Lower leg skin (tissue), 4 donors: ENCODE results near the gene SCAMP5. TPM values are rescaled to one million over a fixed set of nuclear protein-coding genes. Genes with fewer than 3 reads are reported as not detected.

Source experiments
- DNase-seq, 2 donors: peaks; one replicate each; pipeline ENCODE4 v3.0.0-alpha.2; 2019; ENCODE audit warnings: low spot score in 2 of 2
- H3K4me3 ChIP-seq: fragments of 200-600 bp; sonication (generic); 2 replicates; pipeline ENCODE4 v1.5.1; 2017; ENCODE audit warnings: mild to moderate bottlenecking, low read depth; ENCODE audit not compliant: poor library complexity, severe bottlenecking
- POLR2A ChIP-seq, 2 donors: fragments of 450-650 bp; IDR thresholded peaks; one replicate each; pipeline ENCODE4 v1.6.1; 2016 to 2017; ENCODE audit warnings: antibody characterized with exemption in 2 of 2, mild to moderate bottlenecking in 1 of 2, moderate library complexity in 1 of 2
- WGBS, 2 donors: methylation state at CpG; one replicate each; pipeline ENCODE4 v1.1.5; 2018; 5-methylcytosine and 5-hydroxymethylcytosine counted together
- intact Hi-C: fragments of 100-400 bp; cut with DNase I; formaldehyde crosslinking; loops from one replicate; pipeline ENCODE4 v1.15.0; 2023; ENCODE audit warnings: low total_unique reads
- total RNA-seq, 4 donors: library from RNA; depleted of rRNA; stranded (reverse); fragments of >200 nt; gene quantifications; one replicate each; pipeline ENCODE4 v1.1.0, GENCODE V29; 2016
- TF ChIP-seq, protein P1 (sequence below), 3 donors: fragments of 450-650 bp; IDR thresholded peaks; one replicate each; pipeline ENCODE4 v1.5.1; 2016; ENCODE audit warnings: antibody characterized with exemption in 3 of 3, mild to moderate bottlenecking in 3 of 3, moderate library complexity in 2 of 3

Gene SCAMP5
- total RNA-seq, 4 donors from 2014 or later, result 0.46 to 5.4 (median 1.2) TPM

DNA sequence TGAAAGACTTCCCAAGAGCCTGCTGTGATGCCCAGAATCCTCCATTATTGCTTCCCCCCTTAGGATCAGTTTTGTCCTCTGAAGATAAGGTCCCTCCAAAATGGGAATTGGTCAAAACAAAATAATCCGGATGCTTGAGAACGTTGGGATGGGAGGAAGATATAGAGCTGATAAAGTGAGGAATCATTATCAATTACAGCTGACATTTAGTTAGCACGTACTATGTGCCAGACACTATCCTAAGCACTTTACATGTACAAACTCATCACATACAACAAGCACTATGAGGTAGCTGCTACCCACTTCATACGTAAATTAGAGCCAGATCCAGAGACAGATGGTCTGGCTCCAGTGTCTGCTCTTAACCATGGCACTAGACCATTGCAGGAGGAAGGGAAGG, 32.1 kb upstream of the SCAMP5 start:
- 86 to 87% methylated on average over 4 of the region's 4 CpGs for WGBS, 2 donors
- no peak for DNase-seq
- intact Hi-C loops, result no loop called here
- no peak overlapping the region for H3K4me3 ChIP-seq
- no peak for TF ChIP-seq POLR2A (IDR thresholded peaks at IDR 0.05)
- TF ChIP-seq, protein P1, sequence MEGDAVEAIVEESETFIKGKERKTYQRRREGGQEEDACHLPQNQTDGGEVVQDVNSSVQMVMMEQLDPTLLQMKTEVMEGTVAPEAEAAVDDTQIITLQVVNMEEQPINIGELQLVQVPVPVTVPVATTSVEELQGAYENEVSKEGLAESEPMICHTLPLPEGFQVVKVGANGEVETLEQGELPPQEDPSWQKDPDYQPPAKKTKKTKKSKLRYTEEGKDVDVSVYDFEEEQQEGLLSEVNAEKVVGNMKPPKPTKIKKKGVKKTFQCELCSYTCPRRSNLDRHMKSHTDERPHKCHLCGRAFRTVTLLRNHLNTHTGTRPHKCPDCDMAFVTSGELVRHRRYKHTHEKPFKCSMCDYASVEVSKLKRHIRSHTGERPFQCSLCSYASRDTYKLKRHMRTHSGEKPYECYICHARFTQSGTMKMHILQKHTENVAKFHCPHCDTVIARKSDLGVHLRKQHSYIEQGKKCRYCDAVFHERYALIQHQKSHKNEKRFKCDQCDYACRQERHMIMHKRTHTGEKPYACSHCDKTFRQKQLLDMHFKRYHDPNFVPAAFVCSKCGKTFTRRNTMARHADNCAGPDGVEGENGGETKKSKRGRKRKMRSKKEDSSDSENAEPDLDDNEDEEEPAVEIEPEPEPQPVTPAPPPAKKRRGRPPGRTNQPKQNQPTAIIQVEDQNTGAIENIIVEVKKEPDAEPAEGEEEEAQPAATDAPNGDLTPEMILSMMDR (IDR thresholded peaks at IDR 0.05), result no peak

DNA sequence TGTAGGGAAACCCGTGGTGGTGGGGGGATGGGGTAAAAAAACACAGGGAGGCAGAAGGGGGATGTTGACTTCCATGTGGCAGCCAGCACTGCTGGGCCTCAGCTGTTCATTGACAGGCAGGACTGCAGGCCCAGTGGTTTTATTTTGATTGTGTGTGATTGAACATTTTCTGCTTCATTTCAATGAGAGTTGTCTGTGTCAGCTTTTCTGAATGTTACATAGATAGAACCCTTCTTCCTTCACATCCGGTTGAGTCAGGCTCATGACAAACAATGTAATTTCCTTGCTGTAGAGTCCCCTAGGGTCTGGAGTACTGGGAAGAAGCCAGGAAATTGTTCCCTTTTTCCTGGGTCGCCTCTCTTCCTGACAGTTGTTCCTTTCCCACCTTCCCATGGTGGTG, 30.6 kb upstream of the SCAMP5 start:
- TF ChIP-seq POLR2A (IDR thresholded peaks at IDR 0.05), result no peak
- WGBS, 2 donors, result 12 to 19% methylated on average over 3 of the region's 3 CpGs
- DNase-seq, result no peak
- H3K4me3 ChIP-seq, result no peak overlapping the region
- intact Hi-C loops, result no loop called here

DNA sequence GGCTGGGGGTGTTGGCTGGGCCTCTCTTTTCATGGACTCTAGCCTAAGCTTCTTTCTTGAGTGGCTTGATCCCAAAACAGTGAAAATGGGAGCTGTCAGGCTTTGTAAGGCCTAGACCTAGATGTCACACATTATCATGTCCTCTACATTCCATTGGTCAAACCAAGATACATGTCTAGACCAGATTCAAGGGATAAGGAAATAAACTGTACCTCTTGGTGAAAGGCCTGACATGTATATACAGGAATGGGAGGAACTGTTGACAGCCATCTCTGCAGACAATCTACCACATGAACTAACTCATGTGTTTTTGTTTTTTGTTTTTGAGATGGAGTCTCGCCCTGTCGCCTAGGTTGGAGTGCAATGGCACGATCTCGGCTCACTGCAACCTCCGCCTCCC, 27.7 kb upstream of the SCAMP5 start:
- H3K4me3 ChIP-seq, result no peak overlapping the region
- WGBS, 2 donors, result 94% methylated on average over 5 of the region's 5 CpGs
- intact Hi-C loops, result no loop called here
- no peak for TF ChIP-seq POLR2A (IDR thresholded peaks at IDR 0.05)
- TF ChIP-seq, protein P1 (IDR thresholded peaks at IDR 0.05), result no peak
- no peak for DNase-seq

DNA sequence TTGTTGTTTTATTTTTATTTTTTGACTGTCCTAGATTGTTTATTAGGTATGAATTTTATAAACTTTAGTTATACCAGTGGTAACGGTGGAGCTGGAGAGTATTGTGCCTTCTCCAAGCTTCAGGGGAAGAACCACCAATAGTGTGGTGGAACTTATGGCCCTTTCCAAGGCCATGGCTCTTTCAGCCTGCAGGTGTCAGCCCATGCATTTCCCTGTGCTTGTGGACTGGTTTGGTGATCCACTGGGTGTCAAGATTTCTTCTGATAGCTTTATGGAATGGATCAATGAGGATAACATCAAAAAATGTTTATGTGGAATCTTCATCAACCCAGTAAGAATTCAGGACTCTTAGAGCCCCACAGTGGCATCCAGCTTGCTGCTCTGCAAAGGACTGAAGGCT, 19.2 kb upstream of the SCAMP5 start:
- WGBS, 2 donors, result 60 to 74% methylated on average over 1 of the region's 1 CpG
- no peak for DNase-seq
- no peak for TF ChIP-seq POLR2A (IDR thresholded peaks at IDR 0.05)
- TF ChIP-seq, protein P1 (IDR thresholded peaks at IDR 0.05), result no peak

DNA sequence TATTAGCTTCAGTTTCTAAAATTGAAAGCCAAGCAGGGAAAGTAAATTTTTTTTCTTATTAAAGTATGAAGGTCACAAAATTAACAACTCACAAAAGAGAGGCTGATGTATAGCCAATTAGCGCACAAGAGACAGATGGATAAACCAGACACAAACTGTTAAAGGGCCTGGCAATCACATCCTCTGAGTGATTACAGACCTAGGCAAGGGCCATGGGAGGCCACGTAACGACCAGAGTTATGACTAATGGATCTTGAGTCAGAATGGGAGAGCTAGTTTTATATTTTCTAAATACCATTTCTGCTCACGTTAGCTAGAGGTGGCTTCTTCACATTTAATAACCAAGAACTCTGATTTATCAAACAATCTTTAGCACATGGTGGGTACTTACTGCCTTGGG, 17.8 kb upstream of the SCAMP5 start:
- TF ChIP-seq, protein P1 (IDR thresholded peaks at IDR 0.05), result no peak
- no peak for TF ChIP-seq POLR2A (IDR thresholded peaks at IDR 0.05)
- no peak overlapping the region for H3K4me3 ChIP-seq
- intact Hi-C loops, result no loop called here
- WGBS, 2 donors, result 46 to 51% methylated on average over 4 of the region's 4 CpGs
- no peak for DNase-seq

More for the DNA sequence above, 19.2 kb upstream of the SCAMP5 start:
- intact Hi-C loops, result no loop called here
- H3K4me3 ChIP-seq, result no peak overlapping the region

DNA sequence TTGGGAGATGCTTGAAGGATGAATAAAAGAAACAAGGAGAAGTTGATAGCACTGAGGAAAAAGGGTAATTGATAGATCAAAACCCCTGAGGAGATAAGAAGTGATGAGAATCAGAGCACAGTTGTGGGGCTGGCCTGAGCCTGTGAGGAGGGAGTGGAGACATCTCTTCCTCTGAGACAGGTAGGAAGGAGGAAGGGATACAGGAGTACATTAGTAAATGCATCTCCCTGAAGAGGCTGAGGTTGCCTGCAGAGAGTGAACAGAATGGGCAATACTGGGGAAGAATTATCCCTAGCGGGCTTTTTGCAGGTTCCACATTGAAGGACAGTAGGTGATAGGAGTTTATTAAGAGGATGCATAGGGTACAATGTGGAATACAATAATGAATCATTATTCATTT, 17.3 kb upstream of the SCAMP5 start:
- TF ChIP-seq POLR2A (IDR thresholded peaks at IDR 0.05), result no peak
- TF ChIP-seq, protein P1 (IDR thresholded peaks at IDR 0.05), result no peak
- DNase-seq, result no peak
- WGBS, 2 donors, result 83 to 100% methylated on average over 1 of the region's 1 CpG
- intact Hi-C loops, result no loop called here
- no peak overlapping the region for H3K4me3 ChIP-seq
